Smooth muscle cell (in vitro differentiated cells): Measurements from ENCODE around the gene SF3B2. TPM values are rescaled to one million over a fixed set of nuclear protein-coding genes. Genes with fewer than 3 reads are reported as not detected.

Experiments
- DNase-seq: peaks from one replicate; lab custom pipeline; 2025; ENCODE audit not compliant: unreplicated experiment; lab: John Stamatoyannopoulos, UW
- H2AFZ ChIP-seq: fragments of 200-600 bp; sonication (generic); 2 replicates; pipeline ENCODE4 v1.6.0; 2016; ENCODE audit warnings: antibody characterized with exemption, low read depth, mild to moderate bottlenecking
- H3F3A ChIP-seq: fragments of 200-600 bp; sonication (generic); 2 replicates; pipeline ENCODE4 v1.6.0; 2017; ENCODE audit warnings: antibody characterized with exemption, low read depth
- H3K27ac ChIP-seq: fragments of 200-600 bp; sonication (generic); 2 replicates; pipeline ENCODE4 v1.5.1; 2016; ENCODE audit warnings: low read depth, mild to moderate bottlenecking
- H3K27me3 ChIP-seq: fragments of 200-600 bp; sonication (generic); 2 replicates; pipeline ENCODE4 v1.6.1; 2016; ENCODE audit warnings: low read depth, mild to moderate bottlenecking
- H3K36me3 ChIP-seq: fragments of 200-600 bp; sonication (generic); 2 replicates; pipeline ENCODE4 v1.5.1; 2016; ENCODE audit warnings: low read depth
- H3K4me1 ChIP-seq: fragments of 200-600 bp; sonication (generic); 2 replicates; pipeline ENCODE4 v1.5.1; 2016; ENCODE audit warnings: low read depth
- H3K4me2 ChIP-seq: fragments of 200-600 bp; sonication (generic); 2 replicates; pipeline ENCODE4 v1.6.0; 2016; ENCODE audit warnings: mild to moderate bottlenecking
- H3K4me3 ChIP-seq: fragments of 200-600 bp; sonication (generic); 2 replicates; pipeline ENCODE4 v1.5.1; 2016; ENCODE audit warnings: mild to moderate bottlenecking
- H3K79me2 ChIP-seq: fragments of 200-600 bp; sonication (generic); 2 replicates; pipeline ENCODE4 v1.6.0; 2016; ENCODE audit warnings: low read depth, mild to moderate bottlenecking
- H3K9ac ChIP-seq: fragments of 200-600 bp; sonication (generic); 2 replicates; pipeline ENCODE4 v1.6.0; 2016; ENCODE audit warnings: low read depth
- H3K9me3 ChIP-seq: fragments of 200-600 bp; sonication (generic); replicated peaks from 2 replicates; pipeline ENCODE4 v1.5.1; 2016; ENCODE audit warnings: low read depth
- H4K20me1 ChIP-seq: fragments of 200-600 bp; sonication (generic); 2 replicates; pipeline ENCODE4 v1.6.0; 2016; ENCODE audit warnings: low read depth
- WGBS: methylation state at CpG from one replicate; pipeline ENCODE4 v1.1.7; 2016; ENCODE audit warnings: low lambda C conversion rate; 5-methylcytosine and 5-hydroxymethylcytosine counted together
- polyA plus RNA-seq: library from polyadenylated mRNA; unstranded; fragments of >200 nt; fragmentation: Nextera tagmentation; extraction: Ambion mirVana; gene quantifications from 2 replicates; pipeline ENCODE4 v1.2.1, GENCODE V29; 2016
- total RNA-seq: library from RNA; depleted of rRNA; stranded (reverse); fragments of >200 nt; gene quantifications from 2 replicates; pipeline ENCODE4 v1.2.3, GENCODE V29; 2014
- TF ChIP-seq, protein P1 (sequence below): fragments of 200-600 bp; sonication (generic); IDR thresholded peaks from 2 replicates; pipeline ENCODE4 v1.5.1; 2017; ENCODE audit warnings: borderline replicate concordance, mild to moderate bottlenecking, antibody characterized with exemption; ENCODE audit not compliant: insufficient read depth, poor library complexity, severe bottlenecking

Gene SF3B2
- total and polyA plus RNA-seq, 2 experiments from 2014 or later, result 125 to 182 TPM

DNA sequence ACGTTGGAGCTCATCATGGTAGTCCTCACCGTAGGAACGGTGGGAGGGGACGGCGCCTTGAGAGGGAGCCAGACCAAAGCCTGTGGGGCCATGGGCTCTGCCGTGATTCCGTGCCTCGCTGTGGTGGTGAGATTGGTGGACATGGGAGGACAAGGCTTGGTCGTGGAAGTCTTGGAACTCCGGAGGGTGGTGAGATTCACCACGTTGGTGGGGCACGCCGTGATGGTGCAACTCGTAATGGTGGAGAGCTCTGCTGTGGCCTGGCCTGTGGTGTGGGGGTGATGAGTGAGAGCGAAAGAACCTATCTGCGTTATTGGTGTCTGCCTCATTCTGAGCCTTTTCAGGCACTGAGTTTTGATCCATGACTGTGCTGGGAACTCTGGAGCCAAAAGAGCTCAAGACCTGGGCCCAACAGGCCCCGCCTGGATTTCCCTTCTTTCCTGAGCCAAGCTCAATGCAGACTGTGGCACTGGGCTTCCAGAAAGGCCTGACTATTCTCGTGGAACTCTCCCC lies 26.1 kb upstream of the SF3B2 start, which contains the start of gene CATSPER1:
Gene CATSPER1 (minus strand): TSS at position 463 of the 513 bp plus-strand sequence. CDS start 100 bp downstream, at position 363.
- H3F3A ChIP-seq, result no peaks in the 10 kb centered on the region
- no peak within 1 kb of the TSS for H3K4me3 ChIP-seq
- no peak for DNase-seq
- no peaks in the 10 kb centered on the region for H3K4me1 ChIP-seq
- H3K4me2 ChIP-seq, result no peak within 1 kb of the TSS
- H2AFZ ChIP-seq, result no peak within 1 kb of the TSS
- TF ChIP-seq, protein P1, sequence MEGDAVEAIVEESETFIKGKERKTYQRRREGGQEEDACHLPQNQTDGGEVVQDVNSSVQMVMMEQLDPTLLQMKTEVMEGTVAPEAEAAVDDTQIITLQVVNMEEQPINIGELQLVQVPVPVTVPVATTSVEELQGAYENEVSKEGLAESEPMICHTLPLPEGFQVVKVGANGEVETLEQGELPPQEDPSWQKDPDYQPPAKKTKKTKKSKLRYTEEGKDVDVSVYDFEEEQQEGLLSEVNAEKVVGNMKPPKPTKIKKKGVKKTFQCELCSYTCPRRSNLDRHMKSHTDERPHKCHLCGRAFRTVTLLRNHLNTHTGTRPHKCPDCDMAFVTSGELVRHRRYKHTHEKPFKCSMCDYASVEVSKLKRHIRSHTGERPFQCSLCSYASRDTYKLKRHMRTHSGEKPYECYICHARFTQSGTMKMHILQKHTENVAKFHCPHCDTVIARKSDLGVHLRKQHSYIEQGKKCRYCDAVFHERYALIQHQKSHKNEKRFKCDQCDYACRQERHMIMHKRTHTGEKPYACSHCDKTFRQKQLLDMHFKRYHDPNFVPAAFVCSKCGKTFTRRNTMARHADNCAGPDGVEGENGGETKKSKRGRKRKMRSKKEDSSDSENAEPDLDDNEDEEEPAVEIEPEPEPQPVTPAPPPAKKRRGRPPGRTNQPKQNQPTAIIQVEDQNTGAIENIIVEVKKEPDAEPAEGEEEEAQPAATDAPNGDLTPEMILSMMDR, result no peak
- WGBS, result 94% methylated on average over 18 of the region's 18 CpGs
- no peaks in the 10 kb centered on the region for H3K79me2 ChIP-seq
- no peaks in the 10 kb centered on the region for H3K9me3 ChIP-seq
- H3K9ac ChIP-seq, result no peak within 1 kb of the TSS
- no peaks in the 10 kb centered on the region for H3K36me3 ChIP-seq
- no peaks in the 10 kb centered on the region for H3K27me3 ChIP-seq
- H3K27ac ChIP-seq, result no peak within 1 kb of the TSS
- H4K20me1 ChIP-seq, result no peaks in the 10 kb centered on the region

DNA sequence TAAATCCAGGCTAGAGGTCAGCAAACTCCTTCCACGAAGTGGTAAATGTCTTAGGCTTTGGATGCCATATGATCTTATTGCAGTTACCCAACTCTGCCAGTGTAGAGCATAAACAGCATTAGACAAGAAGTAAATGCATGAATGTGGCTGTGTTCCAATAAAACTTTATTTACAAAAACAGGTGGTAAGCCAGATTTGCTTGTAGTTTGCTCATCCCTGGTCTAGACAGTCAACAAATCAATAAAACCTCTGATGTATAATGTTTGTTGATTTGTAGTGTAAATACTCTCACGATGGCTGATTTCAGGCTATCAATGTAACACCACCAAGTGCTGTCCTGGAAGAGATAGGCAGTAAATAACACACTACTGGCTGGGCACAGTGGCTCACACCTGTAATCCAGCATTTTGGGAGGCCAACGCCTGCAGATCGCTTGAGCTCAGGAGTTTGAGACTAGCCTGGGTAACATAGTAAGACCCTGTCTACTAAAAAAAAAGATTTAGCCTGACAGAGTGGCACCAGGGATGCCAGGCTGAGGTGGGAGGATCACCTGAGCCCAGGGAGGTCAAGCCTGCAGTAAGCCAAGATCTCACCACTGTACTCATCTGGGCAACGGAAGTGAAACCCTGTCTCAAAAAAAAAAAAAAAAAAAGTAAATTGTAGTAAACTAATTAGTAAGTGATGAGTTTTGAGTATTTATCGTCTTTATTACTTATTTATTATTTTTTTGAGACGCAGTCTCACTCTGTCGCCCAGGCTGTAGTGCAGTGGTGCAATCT lies 19.0 kb upstream of the SF3B2 start:
- Histone ChIP-seq H3K9ac (no peak overlapping the region), H3K79me2 (no peaks in the 10 kb centered on the region), H3F3A (no peaks in the 10 kb centered on the region), H3K4me1 (no peaks in the 10 kb centered on the region), H3K9me3 (no peaks in the 10 kb centered on the region), H3K36me3 (no peaks in the 10 kb centered on the region), H3K27me3 (no peaks in the 10 kb centered on the region), H2AFZ (no peak overlapping the region), H3K4me2 (no peak overlapping the region), H3K27ac (no peak overlapping the region), H3K4me3 (no peak overlapping the region), H4K20me1 (no peaks in the 10 kb centered on the region)
- DNase-seq, result no peak
- 86% methylated on average over 8 of the region's 8 CpGs for WGBS
- TF ChIP-seq, protein P1, result no peak

DNA sequence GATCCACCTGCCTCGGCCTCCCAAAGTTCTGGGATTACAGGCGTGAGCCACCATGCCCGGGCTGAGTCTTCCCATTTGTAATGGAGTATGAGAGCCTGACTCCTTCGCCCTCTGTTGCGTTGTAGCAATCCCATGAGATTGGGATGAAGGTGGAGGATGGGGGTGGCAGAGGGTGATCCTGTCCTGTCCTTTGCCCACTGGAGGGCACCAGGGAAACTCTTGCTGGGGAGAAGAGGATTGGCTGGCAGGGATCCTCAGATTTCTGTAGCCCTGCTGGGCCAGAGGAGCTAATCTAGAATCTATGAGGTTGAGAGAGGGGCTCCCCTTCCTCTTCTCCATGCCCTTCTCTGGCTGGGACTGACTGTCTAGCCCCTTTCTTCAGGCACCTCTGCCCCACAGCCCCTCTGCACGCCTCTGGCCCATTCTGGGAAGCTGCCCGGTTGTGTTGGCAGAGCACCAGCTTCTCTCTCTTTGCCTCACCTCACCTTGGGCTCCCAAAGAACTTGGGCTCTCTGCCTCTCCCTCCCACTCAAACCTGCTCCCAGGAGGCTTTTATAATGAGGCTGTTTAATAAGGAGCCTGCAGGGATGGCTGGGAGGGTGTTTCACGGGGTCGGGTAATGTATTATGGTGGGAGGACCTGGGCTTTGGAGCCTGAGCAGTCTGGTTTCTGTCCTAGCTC lies 16.4 kb upstream of the SF3B2 start:
- H3K27me3 ChIP-seq, result no peaks in the 10 kb centered on the region
- H3K27ac ChIP-seq, result no peak overlapping the region
- H3K9ac ChIP-seq, result no peak overlapping the region
- H3K9me3 ChIP-seq, result no peaks in the 10 kb centered on the region
- TF ChIP-seq, protein P1, result no peak
- H3K79me2 ChIP-seq, result no peaks in the 10 kb centered on the region
- H3K36me3 ChIP-seq, result no peaks in the 10 kb centered on the region
- DNase-seq, result no peak
- no peaks in the 10 kb centered on the region for H3K4me1 ChIP-seq
- H3K4me3 ChIP-seq, result no peak overlapping the region
- H2AFZ ChIP-seq, result no peak overlapping the region
- no peak overlapping the region for H3K4me2 ChIP-seq
- H4K20me1 ChIP-seq, result no peaks in the 10 kb centered on the region
- WGBS, result 86% methylated on average over 9 of the region's 9 CpGs
- no peaks in the 10 kb centered on the region for H3F3A ChIP-seq
